ENCODE measurements around the gene TOM1L1. TPM values are rescaled to one million over a fixed set of nuclear protein-coding genes. Genes with fewer than 3 reads are reported as not detected.

Gene TOM1L1
- total RNA-seq, 1 experiment from 2014 or later: 58.5 TPM

DNA sequence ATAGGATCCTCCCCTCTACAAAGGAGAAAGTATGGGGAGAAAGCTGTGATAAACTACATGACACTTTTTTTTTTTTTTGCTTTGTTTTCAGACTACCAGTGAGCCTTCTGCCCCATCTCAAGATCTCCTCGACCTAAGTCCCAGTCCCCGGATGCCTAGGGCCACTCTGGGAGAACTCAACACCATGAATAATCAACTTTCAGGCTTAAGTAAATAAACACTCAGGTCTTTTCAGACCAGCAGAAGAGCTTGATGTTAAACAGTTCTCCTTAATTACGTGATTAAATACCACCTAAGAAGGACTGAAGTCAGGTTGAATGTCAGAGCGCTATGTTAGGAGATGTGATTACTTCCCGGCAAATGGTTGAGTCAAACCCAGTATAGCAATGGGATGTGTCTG lies 36.4 kb downstream of the TOM1L1 start:
- Mint-ChIP-seq H3K27ac (no peak overlapping the region; the same call in 1 of the 2 replicates), H3K4me3 (no peak overlapping the region), H3K9me3 (no peaks in the 10 kb centered on the region), H3K4me1 (no peaks in the 10 kb centered on the region), H3K27me3 (ENCODE audit: low read depth) (no peaks in the 10 kb centered on the region), H3K36me3 (peaks cover 76% of the 10 kb centered on the region)
- ChIA-PET CTCF (no interaction called here), POLR2A (no interaction called here)
- ATAC-seq (no peak), DNase-seq (ENCODE audit: low spot score) (no peak)
- TF ChIP-seq, protein P1, sequence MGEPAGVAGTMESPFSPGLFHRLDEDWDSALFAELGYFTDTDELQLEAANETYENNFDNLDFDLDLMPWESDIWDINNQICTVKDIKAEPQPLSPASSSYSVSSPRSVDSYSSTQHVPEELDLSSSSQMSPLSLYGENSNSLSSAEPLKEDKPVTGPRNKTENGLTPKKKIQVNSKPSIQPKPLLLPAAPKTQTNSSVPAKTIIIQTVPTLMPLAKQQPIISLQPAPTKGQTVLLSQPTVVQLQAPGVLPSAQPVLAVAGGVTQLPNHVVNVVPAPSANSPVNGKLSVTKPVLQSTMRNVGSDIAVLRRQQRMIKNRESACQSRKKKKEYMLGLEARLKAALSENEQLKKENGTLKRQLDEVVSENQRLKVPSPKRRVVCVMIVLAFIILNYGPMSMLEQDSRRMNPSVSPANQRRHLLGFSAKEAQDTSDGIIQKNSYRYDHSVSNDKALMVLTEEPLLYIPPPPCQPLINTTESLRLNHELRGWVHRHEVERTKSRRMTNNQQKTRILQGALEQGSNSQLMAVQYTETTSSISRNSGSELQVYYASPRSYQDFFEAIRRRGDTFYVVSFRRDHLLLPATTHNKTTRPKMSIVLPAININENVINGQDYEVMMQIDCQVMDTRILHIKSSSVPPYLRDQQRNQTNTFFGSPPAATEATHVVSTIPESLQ (CRISPR knock-in tag; IDR thresholded peaks at IDR 0.05): no peak
- TF ChIP-seq ZNF219 (CRISPR knock-in tag; IDR thresholded peaks at IDR 0.05; ENCODE audit: borderline replicate concordance): no peak
- no peak for TF ChIP-seq CREM (CRISPR knock-in tag; IDR thresholded peaks at IDR 0.05)
- TF ChIP-seq ZNF416 (CRISPR knock-in tag; IDR thresholded peaks at IDR 0.05): no peak
- TF ChIP-seq, protein P2, sequence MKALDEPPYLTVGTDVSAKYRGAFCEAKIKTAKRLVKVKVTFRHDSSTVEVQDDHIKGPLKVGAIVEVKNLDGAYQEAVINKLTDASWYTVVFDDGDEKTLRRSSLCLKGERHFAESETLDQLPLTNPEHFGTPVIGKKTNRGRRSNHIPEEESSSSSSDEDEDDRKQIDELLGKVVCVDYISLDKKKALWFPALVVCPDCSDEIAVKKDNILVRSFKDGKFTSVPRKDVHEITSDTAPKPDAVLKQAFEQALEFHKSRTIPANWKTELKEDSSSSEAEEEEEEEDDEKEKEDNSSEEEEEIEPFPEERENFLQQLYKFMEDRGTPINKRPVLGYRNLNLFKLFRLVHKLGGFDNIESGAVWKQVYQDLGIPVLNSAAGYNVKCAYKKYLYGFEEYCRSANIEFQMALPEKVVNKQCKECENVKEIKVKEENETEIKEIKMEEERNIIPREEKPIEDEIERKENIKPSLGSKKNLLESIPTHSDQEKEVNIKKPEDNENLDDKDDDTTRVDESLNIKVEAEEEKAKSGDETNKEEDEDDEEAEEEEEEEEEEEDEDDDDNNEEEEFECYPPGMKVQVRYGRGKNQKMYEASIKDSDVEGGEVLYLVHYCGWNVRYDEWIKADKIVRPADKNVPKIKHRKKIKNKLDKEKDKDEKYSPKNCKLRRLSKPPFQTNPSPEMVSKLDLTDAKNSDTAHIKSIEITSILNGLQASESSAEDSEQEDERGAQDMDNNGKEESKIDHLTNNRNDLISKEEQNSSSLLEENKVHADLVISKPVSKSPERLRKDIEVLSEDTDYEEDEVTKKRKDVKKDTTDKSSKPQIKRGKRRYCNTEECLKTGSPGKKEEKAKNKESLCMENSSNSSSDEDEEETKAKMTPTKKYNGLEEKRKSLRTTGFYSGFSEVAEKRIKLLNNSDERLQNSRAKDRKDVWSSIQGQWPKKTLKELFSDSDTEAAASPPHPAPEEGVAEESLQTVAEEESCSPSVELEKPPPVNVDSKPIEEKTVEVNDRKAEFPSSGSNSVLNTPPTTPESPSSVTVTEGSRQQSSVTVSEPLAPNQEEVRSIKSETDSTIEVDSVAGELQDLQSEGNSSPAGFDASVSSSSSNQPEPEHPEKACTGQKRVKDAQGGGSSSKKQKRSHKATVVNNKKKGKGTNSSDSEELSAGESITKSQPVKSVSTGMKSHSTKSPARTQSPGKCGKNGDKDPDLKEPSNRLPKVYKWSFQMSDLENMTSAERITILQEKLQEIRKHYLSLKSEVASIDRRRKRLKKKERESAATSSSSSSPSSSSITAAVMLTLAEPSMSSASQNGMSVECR (CRISPR knock-in tag; IDR thresholded peaks at IDR 0.05; ENCODE audit: borderline replicate concordance): no peak
- TF ChIP-seq PRRX2 (CRISPR knock-in tag; IDR thresholded peaks at IDR 0.05): no peak
- TF ChIP-seq, protein P3, sequence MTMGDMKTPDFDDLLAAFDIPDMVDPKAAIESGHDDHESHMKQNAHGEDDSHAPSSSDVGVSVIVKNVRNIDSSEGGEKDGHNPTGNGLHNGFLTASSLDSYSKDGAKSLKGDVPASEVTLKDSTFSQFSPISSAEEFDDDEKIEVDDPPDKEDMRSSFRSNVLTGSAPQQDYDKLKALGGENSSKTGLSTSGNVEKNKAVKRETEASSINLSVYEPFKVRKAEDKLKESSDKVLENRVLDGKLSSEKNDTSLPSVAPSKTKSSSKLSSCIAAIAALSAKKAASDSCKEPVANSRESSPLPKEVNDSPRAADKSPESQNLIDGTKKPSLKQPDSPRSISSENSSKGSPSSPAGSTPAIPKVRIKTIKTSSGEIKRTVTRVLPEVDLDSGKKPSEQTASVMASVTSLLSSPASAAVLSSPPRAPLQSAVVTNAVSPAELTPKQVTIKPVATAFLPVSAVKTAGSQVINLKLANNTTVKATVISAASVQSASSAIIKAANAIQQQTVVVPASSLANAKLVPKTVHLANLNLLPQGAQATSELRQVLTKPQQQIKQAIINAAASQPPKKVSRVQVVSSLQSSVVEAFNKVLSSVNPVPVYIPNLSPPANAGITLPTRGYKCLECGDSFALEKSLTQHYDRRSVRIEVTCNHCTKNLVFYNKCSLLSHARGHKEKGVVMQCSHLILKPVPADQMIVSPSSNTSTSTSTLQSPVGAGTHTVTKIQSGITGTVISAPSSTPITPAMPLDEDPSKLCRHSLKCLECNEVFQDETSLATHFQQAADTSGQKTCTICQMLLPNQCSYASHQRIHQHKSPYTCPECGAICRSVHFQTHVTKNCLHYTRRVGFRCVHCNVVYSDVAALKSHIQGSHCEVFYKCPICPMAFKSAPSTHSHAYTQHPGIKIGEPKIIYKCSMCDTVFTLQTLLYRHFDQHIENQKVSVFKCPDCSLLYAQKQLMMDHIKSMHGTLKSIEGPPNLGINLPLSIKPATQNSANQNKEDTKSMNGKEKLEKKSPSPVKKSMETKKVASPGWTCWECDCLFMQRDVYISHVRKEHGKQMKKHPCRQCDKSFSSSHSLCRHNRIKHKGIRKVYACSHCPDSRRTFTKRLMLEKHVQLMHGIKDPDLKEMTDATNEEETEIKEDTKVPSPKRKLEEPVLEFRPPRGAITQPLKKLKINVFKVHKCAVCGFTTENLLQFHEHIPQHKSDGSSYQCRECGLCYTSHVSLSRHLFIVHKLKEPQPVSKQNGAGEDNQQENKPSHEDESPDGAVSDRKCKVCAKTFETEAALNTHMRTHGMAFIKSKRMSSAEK (CRISPR knock-in tag; IDR thresholded peaks at IDR 0.05; ENCODE audit: borderline replicate concordance): no peak
- TF ChIP-seq, protein P4, sequence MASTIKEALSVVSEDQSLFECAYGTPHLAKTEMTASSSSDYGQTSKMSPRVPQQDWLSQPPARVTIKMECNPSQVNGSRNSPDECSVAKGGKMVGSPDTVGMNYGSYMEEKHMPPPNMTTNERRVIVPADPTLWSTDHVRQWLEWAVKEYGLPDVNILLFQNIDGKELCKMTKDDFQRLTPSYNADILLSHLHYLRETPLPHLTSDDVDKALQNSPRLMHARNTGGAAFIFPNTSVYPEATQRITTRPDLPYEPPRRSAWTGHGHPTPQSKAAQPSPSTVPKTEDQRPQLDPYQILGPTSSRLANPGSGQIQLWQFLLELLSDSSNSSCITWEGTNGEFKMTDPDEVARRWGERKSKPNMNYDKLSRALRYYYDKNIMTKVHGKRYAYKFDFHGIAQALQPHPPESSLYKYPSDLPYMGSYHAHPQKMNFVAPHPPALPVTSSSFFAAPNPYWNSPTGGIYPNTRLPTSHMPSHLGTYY (CRISPR knock-in tag; IDR thresholded peaks at IDR 0.05): no peak
- TF ChIP-seq, protein P5, sequence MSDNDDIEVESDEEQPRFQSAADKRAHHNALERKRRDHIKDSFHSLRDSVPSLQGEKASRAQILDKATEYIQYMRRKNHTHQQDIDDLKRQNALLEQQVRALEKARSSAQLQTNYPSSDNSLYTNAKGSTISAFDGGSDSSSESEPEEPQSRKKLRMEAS (CRISPR knock-in tag; IDR thresholded peaks at IDR 0.05): no peak

DNA sequence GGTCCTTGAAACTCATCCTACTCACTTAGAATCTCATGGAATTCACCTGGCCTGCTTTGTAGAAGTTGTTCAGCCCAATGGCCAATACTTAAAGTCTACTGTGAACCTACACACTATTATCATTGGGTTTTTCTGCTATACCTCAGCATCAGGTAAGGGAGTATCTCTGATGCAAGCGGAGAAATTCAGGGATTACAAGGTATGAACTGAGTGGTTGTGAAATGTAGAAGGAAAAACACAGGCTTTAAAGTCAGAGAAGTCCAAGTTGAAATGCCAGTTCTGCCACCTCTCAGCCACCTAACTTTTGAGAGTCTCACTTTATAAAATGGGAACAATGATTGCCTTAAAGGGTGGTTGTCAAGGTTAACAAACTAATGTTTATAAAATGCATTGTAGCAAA lies 36.8 kb downstream of the TOM1L1 start:
- no peak for ATAC-seq
- H3K4me1 Mint-ChIP-seq: no peaks in the 10 kb centered on the region
- POLR2A ChIA-PET: no interaction called here
- no peaks in the 10 kb centered on the region for H3K27me3 Mint-ChIP-seq (ENCODE audit: low read depth)
- H3K9me3 Mint-ChIP-seq: no peaks in the 10 kb centered on the region
- no peak for DNase-seq (ENCODE audit: low spot score)
- CTCF ChIA-PET: no interaction called here
- peaks cover 74% of the 10 kb centered on the region for H3K36me3 Mint-ChIP-seq
- no peak overlapping the region for H3K4me3 Mint-ChIP-seq
- no peak overlapping the region; the same call in 1 of the 2 replicates for H3K27ac Mint-ChIP-seq
- TF ChIP-seq, protein P6, sequence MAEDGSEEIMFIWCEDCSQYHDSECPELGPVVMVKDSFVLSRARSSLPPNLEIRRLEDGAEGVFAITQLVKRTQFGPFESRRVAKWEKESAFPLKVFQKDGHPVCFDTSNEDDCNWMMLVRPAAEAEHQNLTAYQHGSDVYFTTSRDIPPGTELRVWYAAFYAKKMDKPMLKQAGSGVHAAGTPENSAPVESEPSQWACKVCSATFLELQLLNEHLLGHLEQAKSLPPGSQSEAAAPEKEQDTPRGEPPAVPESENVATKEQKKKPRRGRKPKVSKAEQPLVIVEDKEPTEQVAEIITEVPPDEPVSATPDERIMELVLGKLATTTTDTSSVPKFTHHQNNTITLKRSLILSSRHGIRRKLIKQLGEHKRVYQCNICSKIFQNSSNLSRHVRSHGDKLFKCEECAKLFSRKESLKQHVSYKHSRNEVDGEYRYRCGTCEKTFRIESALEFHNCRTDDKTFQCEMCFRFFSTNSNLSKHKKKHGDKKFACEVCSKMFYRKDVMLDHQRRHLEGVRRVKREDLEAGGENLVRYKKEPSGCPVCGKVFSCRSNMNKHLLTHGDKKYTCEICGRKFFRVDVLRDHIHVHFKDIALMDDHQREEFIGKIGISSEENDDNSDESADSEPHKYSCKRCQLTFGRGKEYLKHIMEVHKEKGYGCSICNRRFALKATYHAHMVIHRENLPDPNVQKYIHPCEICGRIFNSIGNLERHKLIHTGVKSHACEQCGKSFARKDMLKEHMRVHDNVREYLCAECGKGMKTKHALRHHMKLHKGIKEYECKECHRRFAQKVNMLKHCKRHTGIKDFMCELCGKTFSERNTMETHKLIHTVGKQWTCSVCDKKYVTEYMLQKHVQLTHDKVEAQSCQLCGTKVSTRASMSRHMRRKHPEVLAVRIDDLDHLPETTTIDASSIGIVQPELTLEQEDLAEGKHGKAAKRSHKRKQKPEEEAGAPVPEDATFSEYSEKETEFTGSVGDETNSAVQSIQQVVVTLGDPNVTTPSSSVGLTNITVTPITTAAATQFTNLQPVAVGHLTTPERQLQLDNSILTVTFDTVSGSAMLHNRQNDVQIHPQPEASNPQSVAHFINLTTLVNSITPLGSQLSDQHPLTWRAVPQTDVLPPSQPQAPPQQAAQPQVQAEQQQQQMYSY (CRISPR knock-in tag; IDR thresholded peaks at IDR 0.05): no peak
- TF ChIP-seq, protein P7, sequence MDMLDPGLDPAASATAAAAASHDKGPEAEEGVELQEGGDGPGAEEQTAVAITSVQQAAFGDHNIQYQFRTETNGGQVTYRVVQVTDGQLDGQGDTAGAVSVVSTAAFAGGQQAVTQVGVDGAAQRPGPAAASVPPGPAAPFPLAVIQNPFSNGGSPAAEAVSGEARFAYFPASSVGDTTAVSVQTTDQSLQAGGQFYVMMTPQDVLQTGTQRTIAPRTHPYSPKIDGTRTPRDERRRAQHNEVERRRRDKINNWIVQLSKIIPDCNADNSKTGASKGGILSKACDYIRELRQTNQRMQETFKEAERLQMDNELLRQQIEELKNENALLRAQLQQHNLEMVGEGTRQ (CRISPR knock-in tag; IDR thresholded peaks at IDR 0.05): no peak
- TF ChIP-seq, protein P8, sequence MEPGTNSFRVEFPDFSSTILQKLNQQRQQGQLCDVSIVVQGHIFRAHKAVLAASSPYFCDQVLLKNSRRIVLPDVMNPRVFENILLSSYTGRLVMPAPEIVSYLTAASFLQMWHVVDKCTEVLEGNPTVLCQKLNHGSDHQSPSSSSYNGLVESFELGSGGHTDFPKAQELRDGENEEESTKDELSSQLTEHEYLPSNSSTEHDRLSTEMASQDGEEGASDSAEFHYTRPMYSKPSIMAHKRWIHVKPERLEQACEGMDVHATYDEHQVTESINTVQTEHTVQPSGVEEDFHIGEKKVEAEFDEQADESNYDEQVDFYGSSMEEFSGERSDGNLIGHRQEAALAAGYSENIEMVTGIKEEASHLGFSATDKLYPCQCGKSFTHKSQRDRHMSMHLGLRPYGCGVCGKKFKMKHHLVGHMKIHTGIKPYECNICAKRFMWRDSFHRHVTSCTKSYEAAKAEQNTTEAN (CRISPR knock-in tag; IDR thresholded peaks at IDR 0.05): no peak
- no peak for TF ChIP-seq SMAD3 (CRISPR knock-in tag; IDR thresholded peaks at IDR 0.05; ENCODE audit: borderline replicate concordance)
- TF ChIP-seq SP1 (CRISPR knock-in tag; conservative IDR thresholded peaks at IDR 0.05): no peak
- TF ChIP-seq NR1H2 (CRISPR knock-in tag; IDR thresholded peaks at IDR 0.05): no peak
- no peak for TF ChIP-seq TEAD1 (CRISPR knock-in tag; IDR thresholded peaks at IDR 0.05)
- TF ChIP-seq GRHL2 (CRISPR knock-in tag; IDR thresholded peaks at IDR 0.05; ENCODE audit: insufficient replicate concordance, severe bottlenecking): no peak
